GM13977 (cell line): Measurements from ENCODE around the gene RFTN2.
"Not testable (repeated sequence)": the region's sequence is repeated elsewhere in the genome, so short reads cannot be mapped to it uniquely, and the experiment has no call there.

Source experiments
- DNase-seq: peaks from one replicate; pipeline ENCODE4 v3.0.0; 2012; ENCODE audit warnings: low spot score
- in situ Hi-C: fragments of 300-500 bp; cut with MboI; formaldehyde crosslinking; loops from one replicate; pipeline ENCODE4 v1.12.0; 2022; ENCODE audit warnings: low sequenced_read_pairs, low pct_unique_long_range_greater_than_20kb, mixed read lengths, inconsistent platforms; ENCODE audit not compliant: unreplicated experiment
- TF ChIP-seq, protein P1 (sequence below): IDR thresholded peaks from 2 replicates; pipeline ENCODE4 v1.5.1; 2012; ENCODE audit warnings: mild to moderate bottlenecking, control low read depth; ENCODE audit not compliant: insufficient read depth; ENCODE audit errors: extremely low read depth, missing control alignments

RFTN2 gene

DNA sequence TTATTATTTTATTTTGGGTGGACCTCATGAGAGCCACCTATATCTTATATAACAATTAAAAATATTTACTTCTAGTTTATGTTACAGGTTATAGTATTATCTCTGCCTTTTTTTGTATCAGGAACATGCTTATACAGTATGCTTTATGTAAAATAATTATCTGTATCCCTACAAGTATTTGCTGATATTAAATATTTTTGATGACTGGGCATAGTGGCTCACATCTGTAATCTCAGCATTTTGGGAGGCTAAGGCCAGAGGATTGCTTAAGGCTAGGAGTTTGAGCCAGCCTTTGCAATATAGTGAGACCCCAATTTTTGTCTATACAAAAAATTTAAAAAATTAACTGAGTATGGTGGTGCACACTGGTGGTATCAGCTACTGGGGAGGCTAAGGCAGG is 119.9 kb downstream of the RFTN2 start:
- no peak for DNase-seq
- TF ChIP-seq, protein P1, sequence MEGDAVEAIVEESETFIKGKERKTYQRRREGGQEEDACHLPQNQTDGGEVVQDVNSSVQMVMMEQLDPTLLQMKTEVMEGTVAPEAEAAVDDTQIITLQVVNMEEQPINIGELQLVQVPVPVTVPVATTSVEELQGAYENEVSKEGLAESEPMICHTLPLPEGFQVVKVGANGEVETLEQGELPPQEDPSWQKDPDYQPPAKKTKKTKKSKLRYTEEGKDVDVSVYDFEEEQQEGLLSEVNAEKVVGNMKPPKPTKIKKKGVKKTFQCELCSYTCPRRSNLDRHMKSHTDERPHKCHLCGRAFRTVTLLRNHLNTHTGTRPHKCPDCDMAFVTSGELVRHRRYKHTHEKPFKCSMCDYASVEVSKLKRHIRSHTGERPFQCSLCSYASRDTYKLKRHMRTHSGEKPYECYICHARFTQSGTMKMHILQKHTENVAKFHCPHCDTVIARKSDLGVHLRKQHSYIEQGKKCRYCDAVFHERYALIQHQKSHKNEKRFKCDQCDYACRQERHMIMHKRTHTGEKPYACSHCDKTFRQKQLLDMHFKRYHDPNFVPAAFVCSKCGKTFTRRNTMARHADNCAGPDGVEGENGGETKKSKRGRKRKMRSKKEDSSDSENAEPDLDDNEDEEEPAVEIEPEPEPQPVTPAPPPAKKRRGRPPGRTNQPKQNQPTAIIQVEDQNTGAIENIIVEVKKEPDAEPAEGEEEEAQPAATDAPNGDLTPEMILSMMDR, result no peak
- in situ Hi-C loops, result no loop called here

DNA sequence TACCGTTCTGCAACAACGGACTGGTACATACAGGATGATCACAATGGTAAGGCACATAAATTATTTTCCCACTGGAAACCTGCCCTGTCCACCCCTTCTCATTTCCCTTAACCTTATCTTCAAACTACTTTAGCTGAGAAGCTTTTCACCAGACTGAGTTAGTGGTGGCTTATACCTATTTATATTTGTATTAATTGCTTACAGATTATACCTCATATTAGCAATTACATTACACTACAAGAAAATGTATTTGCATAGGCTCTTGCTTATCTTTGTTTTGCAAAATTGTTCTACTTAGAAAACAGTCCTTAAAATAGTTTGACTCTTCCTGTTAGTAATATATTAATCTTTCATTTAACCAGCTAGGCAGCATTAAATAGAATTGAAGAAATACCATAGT is 124.1 kb downstream of the RFTN2 start:
- DNase-seq, in situ Hi-C loops: not testable (repeated sequence)

DNA sequence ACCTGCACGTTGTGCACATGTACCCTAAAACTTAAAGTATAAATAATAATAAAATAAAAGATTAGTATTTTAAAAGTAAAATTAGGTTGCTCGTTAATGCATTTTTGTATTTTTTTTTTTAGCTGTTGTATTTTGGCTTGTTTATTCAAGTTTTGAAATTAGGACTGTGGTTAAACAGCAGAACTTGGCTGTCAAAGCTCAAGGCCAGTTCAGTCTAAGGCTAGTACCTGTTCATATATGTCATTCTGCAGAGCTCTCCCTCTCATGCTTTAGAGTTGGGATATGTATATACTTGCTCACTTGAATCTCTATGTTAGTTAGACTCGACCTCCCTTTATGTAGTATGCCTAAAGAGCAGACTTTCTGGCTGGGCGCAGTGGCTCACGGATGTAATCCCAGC is 126.8 kb downstream of the RFTN2 start:
- DNase-seq, result no peak
- TF ChIP-seq, protein P1, result no peak
- in situ Hi-C loops, result no loop called here

DNA sequence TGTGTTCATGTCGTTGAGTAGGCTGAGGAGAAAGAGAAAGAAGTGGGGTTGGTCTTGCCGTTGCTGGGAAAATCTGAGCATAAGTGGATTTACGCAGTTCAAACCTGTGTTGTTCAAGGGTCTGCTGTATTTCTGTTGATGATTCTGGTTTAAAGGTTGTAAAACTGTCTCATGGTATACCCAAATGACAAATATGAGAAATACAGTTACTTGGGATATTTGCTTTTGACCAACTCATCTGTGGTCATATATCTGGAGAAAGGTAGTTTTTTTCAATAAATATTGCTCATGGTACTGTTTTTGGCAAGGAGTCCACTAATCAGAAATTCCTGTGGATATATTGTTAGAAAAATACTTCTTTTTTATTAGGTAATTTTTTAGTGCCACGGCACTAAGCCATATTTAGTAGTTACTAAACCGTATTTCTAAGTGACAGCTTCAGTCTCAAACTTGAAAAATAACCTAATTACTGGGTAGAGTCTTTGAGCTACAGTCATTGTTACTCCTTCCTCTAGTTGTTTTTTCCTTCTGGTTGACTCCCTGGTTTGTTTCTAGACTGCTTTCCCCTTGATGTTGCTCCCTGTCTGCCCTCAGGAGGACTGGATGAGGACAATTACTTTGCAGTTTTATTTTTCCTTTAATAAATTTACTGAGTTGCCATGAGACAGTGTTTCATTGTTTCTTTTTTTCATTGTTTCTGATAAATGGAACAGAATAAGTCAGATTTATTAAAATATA is 128.1 kb downstream of the RFTN2 start:
- TF ChIP-seq, protein P1, result no peak
- in situ Hi-C loops, result no loop called here
- DNase-seq, result no peak

DNA sequence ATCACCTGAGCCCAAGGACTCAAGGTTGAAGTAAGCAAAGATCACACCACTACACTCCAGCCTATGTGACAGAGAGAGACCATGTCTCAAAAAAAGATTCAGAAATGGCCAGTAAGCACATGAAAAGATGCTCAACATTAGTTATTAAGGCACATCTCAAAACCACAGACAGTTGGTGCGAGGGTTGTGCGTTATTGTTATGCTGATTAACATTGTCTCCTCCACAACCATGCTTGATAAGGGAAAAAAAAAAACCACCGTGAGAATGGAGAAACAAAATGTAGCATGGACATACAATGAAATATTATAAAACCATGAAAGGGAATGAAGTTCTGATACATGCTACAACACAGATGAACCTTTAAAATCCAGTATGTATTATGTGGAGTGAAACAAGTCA is 132.2 kb downstream of the RFTN2 start:
- in situ Hi-C loops, result no loop called here
- TF ChIP-seq, protein P1, result no peak
- DNase-seq, result no peak

DNA sequence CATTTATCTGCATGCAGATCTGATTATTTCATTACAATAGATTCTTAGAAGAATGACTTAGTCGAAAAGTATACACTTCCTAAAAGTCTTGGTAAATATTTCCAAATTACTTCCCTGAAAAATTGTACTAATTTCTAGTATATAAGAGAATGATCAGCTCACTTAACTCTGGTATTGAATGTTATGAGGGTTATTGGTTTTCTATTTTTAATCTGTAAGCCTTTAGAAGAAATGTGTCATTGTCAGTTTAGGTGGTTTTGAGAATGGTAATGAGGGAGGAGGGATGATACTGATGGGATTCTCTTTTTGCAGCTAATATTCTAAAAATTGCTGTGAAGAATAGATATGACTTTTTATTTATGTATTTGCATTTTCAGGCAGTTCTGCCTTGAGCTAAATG is 135.7 kb downstream of the RFTN2 start:
- no peak for DNase-seq
- TF ChIP-seq, protein P1, result no peak
- in situ Hi-C loops, result no loop called here

DNA sequence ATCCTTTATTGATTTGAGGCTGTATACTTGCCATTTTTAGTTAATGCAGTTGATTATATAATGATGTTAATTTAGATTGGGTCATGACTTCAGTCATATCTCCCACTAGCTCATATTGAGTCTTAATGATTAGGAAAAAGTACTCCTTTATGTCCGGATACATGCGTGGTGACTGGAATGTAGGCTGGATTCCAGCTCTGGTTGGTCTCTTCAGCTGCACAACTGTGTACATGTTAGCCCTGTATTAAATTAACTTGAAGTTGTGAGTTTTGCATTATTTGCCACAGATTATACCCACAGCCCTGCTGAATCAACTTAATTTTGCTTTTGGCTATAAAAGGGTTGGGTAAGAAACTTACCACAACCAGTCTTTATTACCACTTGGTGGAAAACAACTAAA is 137.0 kb downstream of the RFTN2 start:
- TF ChIP-seq, protein P1, result no peak
- no peak for DNase-seq
- in situ Hi-C loops, result no loop called here
